GM13976 (cell line): ENCODE results near the gene AZI2.

Source experiments
- DNase-seq: peaks from one replicate; pipeline ENCODE4 v3.0.0; 2012; ENCODE audit warnings: low spot score
- CTCF ChIP-seq: IDR thresholded peaks from 2 replicates; pipeline ENCODE4 v1.5.1; 2012; ENCODE audit warnings: borderline replicate concordance, mild to moderate bottlenecking; ENCODE audit not compliant: insufficient read depth; ENCODE audit errors: extremely low read depth, missing control alignments, control extremely low read depth
- in situ Hi-C: fragments of 300-500 bp; cut with MboI; formaldehyde crosslinking; loops from one replicate; pipeline ENCODE4 v1.12.0; 2022; ENCODE audit warnings: low sequenced_read_pairs, mixed read lengths, inconsistent platforms; ENCODE audit not compliant: unreplicated experiment

AZI2 gene

GRCh38 chr3:28315711-28316110 lies 32.9 kb downstream of the AZI2 start:
- in situ Hi-C loops = loop anchor here (25.0 kb wide), 2 partner anchors 603 to 853 kb away; partner anchors contain the start of gene EOMES
- no peak for TF ChIP-seq CTCF
- DNase-seq = no peak

GRCh38 chr3:28308196-28308595 lies 40.4 kb downstream of the AZI2 start:
- in situ Hi-C loops = loop anchor here (25.0 kb wide), 2 partner anchors 596 to 846 kb away; partner anchors contain the start of gene EOMES
- DNase-seq = no peak
- TF ChIP-seq CTCF = no peak

- no peak for TF ChIP-seq CTCF
- DNase-seq = no peak
- in situ Hi-C loops = loop anchor here (25.0 kb wide), 2 partner anchors 589 to 839 kb away; partner anchors contain the start of gene EOMES
Observed at GRCh38 chr3:28301688-28302087, 46.9 kb downstream of the AZI2 start.

- no peak for DNase-seq
- in situ Hi-C loops = loop anchor here (25.0 kb wide), 2 partner anchors 588 to 838 kb away; partner anchors contain the start of gene EOMES
- TF ChIP-seq CTCF = no peak
Observed at GRCh38 chr3:28300345-28300962, 48.2 kb downstream of the AZI2 start.

- DNase-seq = no peak
- in situ Hi-C loops = loop anchor here (25.0 kb wide), 2 partner anchors 587 to 837 kb away; partner anchors contain the start of gene EOMES
Observed at GRCh38 chr3:28299705-28300104, 48.9 kb downstream of the AZI2 start.

GRCh38 chr3:28295898-28296490 lies 52.6 kb downstream of the AZI2 start:
- no peak for TF ChIP-seq CTCF
- in situ Hi-C loops = no loop called here
- no peak for DNase-seq

More at GRCh38 chr3:28299705-28300104, 48.9 kb downstream of the AZI2 start:
- no peak for TF ChIP-seq CTCF
